GM23248 (cell line): ENCODE results near the gene DYSF.

Source experiments
- EZH2 ChIP-seq: fragments of 200-600 bp; sonication (generic); IDR thresholded peaks from 2 replicates; pipeline ENCODE4 v1.6.1; 2018; ENCODE audit warnings: antibody characterized with exemption, mild to moderate bottlenecking; ENCODE audit not compliant: insufficient read depth, poor library complexity, severe bottlenecking
- EZH2phosphoT487 ChIP-seq: fragments of 200-600 bp; sonication (generic); IDR thresholded peaks from 2 replicates; pipeline ENCODE4 v1.6.1; 2018; ENCODE audit warnings: antibody characterized with exemption, moderate library complexity, mild to moderate bottlenecking, low read depth; ENCODE audit not compliant: insufficient read depth

GRCh38 chr2:71664161-71664560 is 210.8 kb downstream of the DYSF start:
- TF ChIP-seq EZH2phosphoT487 = no peak
- TF ChIP-seq EZH2 = no peak
